Measurements from ENCODE around the gene HMGCS2. TPM values are rescaled to one million over a fixed set of nuclear protein-coding genes. Genes with fewer than 3 reads are reported as not detected.
"Not testable (repeated sequence)": the region's sequence is repeated elsewhere in the genome, so short reads cannot be mapped to it uniquely, and the experiment has no call there.

Gene HMGCS2
- polyA plus RNA-seq, 4 donors: 3.9 to 140 (median 99.4) TPM

GRCh38 chr1:119732465-119733168 lies 36.1 kb downstream of the HMGCS2 start:
- no peak for DNase-seq (ENCODE audit: low read depth in 4 of 4, low spot score in 3 of 4)

GRCh38 chr1:119731741-119732430 lies 36.8 kb downstream of the HMGCS2 start:
- DNase-seq (ENCODE audit: low read depth in 4 of 4, low spot score in 3 of 4): no peak

- DNase-seq (ENCODE audit: low read depth in 4 of 4, low spot score in 3 of 4): no peak
These were observed 37.6 kb downstream of the HMGCS2 start for GRCh38 chr1:119731060-119731459.

- no peak for DNase-seq (ENCODE audit: low read depth in 4 of 4, low spot score in 3 of 4)
These were observed 39.7 kb downstream of the HMGCS2 start for GRCh38 chr1:119729044-119729443.

- DNase-seq (ENCODE audit: low read depth in 4 of 4, low spot score in 3 of 4): no peak
These were observed 40.7 kb downstream of the HMGCS2 start for GRCh38 chr1:119727991-119728390.

- no peak for DNase-seq (ENCODE audit: low read depth in 4 of 4, low spot score in 3 of 4)
These were observed 43.1 kb downstream of the HMGCS2 start for GRCh38 chr1:119725626-119726025.

GRCh38 chr1:119724611-119725218 lies 44.0 kb downstream of the HMGCS2 start:
- no peak for DNase-seq (ENCODE audit: low read depth in 4 of 4, low spot score in 3 of 4)

- DNase-seq (ENCODE audit: low read depth in 4 of 4, low spot score in 3 of 4): no peak
These were observed 46.8 kb downstream of the HMGCS2 start for GRCh38 chr1:119721896-119722295.

GRCh38 chr1:119720866-119721440 lies 47.8 kb downstream of the HMGCS2 start:
- no peak for DNase-seq (ENCODE audit: low read depth in 4 of 4, low spot score in 3 of 4)

GRCh38 chr1:119718972-119719371 lies 49.7 kb downstream of the HMGCS2 start:
- DNase-seq (ENCODE audit: low read depth in 4 of 4, low spot score in 3 of 4): no peak

GRCh38 chr1:119718409-119718808 lies 50.3 kb downstream of the HMGCS2 start:
- no peak for DNase-seq (ENCODE audit: low read depth in 4 of 4, low spot score in 3 of 4)

GRCh38 chr1:119715542-119715941 lies 53.2 kb downstream of the HMGCS2 start:
- peak in 2 of 4 donors; percentile 61 to 64 for DNase-seq (ENCODE audit: low read depth in 4 of 4, low spot score in 3 of 4)

GRCh38 chr1:119714583-119714982 lies 54.1 kb downstream of the HMGCS2 start:
- no peak for DNase-seq (ENCODE audit: low read depth in 4 of 4, low spot score in 3 of 4)

- no peak for DNase-seq (ENCODE audit: low read depth in 4 of 4, low spot score in 3 of 4)
These were observed 54.8 kb downstream of the HMGCS2 start for GRCh38 chr1:119713749-119714456.

GRCh38 chr1:119713039-119713748 lies 55.5 kb downstream of the HMGCS2 start:
- peak in 1 of 4 donors; percentile 24 for DNase-seq (ENCODE audit: low read depth in 4 of 4, low spot score in 3 of 4)

- peak in 3 of 4 donors; percentile 20 to 63 (median 52) for DNase-seq (ENCODE audit: low read depth in 4 of 4, low spot score in 3 of 4)
These were observed 56.2 kb downstream of the HMGCS2 start for GRCh38 chr1:119712342-119713038.

GRCh38 chr1:119711804-119712341 lies 56.8 kb downstream of the HMGCS2 start, which contains the start of gene PHGDH:
PHGDH (plus strand) TSS chr1:119711934; CDS start chr1:119712023, 89 bp downstream.
- peak; percentile 63 to 73 (median 68) for DNase-seq (ENCODE audit: low read depth in 4 of 4, low spot score in 3 of 4)

GRCh38 chr1:119711356-119711803 lies 57.3 kb downstream of the HMGCS2 start:
- not testable (repeated sequence) for DNase-seq (ENCODE audit: low read depth in 4 of 4, low spot score in 3 of 4)

- not testable (repeated sequence) for DNase-seq (ENCODE audit: low read depth in 4 of 4, low spot score in 3 of 4)
These were observed 62.1 kb downstream of the HMGCS2 start for GRCh38 chr1:119706599-119706998.

Data from left renal pelvis (tissue), 4 donors.